Kidney (tissue), 14 donors: ENCODE data around the gene B3GALT5. TPM values are rescaled to one million over a fixed set of nuclear protein-coding genes. Genes with fewer than 3 reads are reported as not detected.
A peak's percentile ranks its signal among the peaks of the same experiment; 100 is the strongest.

Source experiments
- DNase-seq, 5 donors: peaks; one replicate each; pipeline ENCODE4 v3.0.0-alpha.2; 2013 to 2020
- FAIRE-seq: peaks from 2 replicates; lab custom pipeline; 2012; peaks lifted over from hg19 to GRCh38; lab: Jason Lieb, UNC
- H3K27ac ChIP-seq, 2 donors: one replicate each; pipeline ENCODE4 v1.7.0; 2013; ENCODE audit warnings: low read depth in 2 of 2, low read length in 2 of 2, inconsistent platforms in 1 of 2
- H3K27me3 ChIP-seq: one replicate; pipeline ENCODE4 v1.7.1; 2013; ENCODE audit warnings: low read length, inconsistent platforms; ENCODE audit not compliant: control insufficient read depth, insufficient read depth
- H3K36me3 ChIP-seq, 3 donors: one replicate each; pipeline versions ENCODE4 v1.7.0 to v1.7.1; 2013; ENCODE audit warnings: low read length in 3 of 3, control low read depth in 1 of 3, inconsistent platforms in 1 of 3; ENCODE audit not compliant: insufficient read depth in 3 of 3, control insufficient read depth in 2 of 3
- H3K4me1 ChIP-seq, 3 donors: one replicate each; pipeline versions ENCODE4 v1.7.0 to v1.7.1; 2013; ENCODE audit warnings: low read length in 3 of 3, inconsistent platforms in 1 of 3, low read depth in 1 of 3; ENCODE audit not compliant: control insufficient read depth in 2 of 3, insufficient read depth in 2 of 3
- H3K4me3 ChIP-seq, 3 donors: one replicate each; pipeline versions ENCODE4 v1.7.0 to v1.8.1; 2013; ENCODE audit warnings: low read length in 3 of 3, control low read depth in 1 of 3, inconsistent platforms in 1 of 3
- H3K9ac ChIP-seq, 3 donors: one replicate each; pipeline versions ENCODE4 v1.7.0 to v1.7.1; 2013; ENCODE audit warnings: low read length in 3 of 3, control low read depth in 1 of 3, inconsistent platforms in 1 of 3
- H3K9me3 ChIP-seq, 3 donors: one replicate each; pipeline versions ENCODE4 v1.7.0 to v1.7.1; 2013; ENCODE audit warnings: low read length in 3 of 3, control low read depth in 1 of 3, inconsistent platforms in 1 of 3; ENCODE audit not compliant: control insufficient read depth in 2 of 3, insufficient read depth in 1 of 3
- CTCF ChIP-seq: IDR thresholded peaks from 3 replicates; pipeline ENCODE4 v1.5.1; 2012; ENCODE audit warnings: mild to moderate bottlenecking, moderate library complexity, borderline replicate concordance; ENCODE audit not compliant: insufficient read depth; ENCODE audit errors: extremely low read depth
- intact Hi-C: fragments of 100-400 bp; cut with DNase I; formaldehyde crosslinking; loops from one replicate; pipeline ENCODE4 v1.11.1; 2022
- polyA plus RNA-seq: library from polyadenylated mRNA; stranded (reverse); fragments of 350-450 nt; fragmentation: Illumina TruSeq; extraction: RNeasy Lipid Tissue Mini Kit (QIAGEN cat#74804); gene quantifications from one replicate; pipeline ENCODE4 v1.2.3, GENCODE V29; 2014; ENCODE audit warnings: low read depth, low replicate concordance; ENCODE audit not compliant: insufficient read depth
- total RNA-seq: library from RNA; stranded (reverse); fragmentation: NEBNext Ultra II Directional; extraction: Animal tissue kit (Norgen Biotek cat#: 25700); gene quantifications from one replicate; pipeline ENCODE4 v1.2.1, GENCODE V29; 2021
- donor health status: control.
- donor health status: control.
- donor health status: control.
- donor health status: control.
- donor health status: control.
- donor health status: DM: yes; HTN: yes; CAD: no.
- donor health status: Normal renal cell carcinoma (clear cell type).

Gene B3GALT5
- total and polyA plus RNA-seq, 2 donors from 2014 or later: 0.24 to 5.6 TPM

- DNase-seq: no peak
- intact Hi-C loops: no loop called here
- FAIRE-seq: no peak
Observed at GRCh38 chr21:39604951-39605350, 7.8 kb upstream of the B3GALT5 start.

DNA sequence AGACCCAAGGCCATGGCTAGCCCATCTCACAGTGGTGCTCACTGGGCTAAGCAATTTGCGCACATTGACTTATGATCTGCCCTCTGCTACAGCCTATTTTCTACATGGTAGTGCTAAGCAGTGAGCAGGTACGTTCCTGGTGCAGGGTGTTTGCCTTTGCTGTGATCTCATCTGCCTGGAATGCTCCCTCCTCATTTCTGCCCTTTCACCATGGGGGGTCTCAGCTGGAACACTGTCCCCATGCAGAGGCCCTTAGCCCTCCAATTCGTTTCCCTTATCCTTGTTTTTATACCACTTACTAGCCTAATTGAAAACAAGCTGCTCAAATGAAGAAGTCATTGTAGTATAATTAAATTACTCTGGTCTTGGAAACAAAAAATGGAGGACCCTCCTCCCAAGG, 2.0 kb upstream of the B3GALT5 start:
- Histone ChIP-seq H3K27ac (no peak overlapping the region), H3K4me1 (no peaks in the 10 kb centered on the region)
- no peak for FAIRE-seq

More at GRCh38 chr21:39604951-39605350, 7.8 kb upstream of the B3GALT5 start:
- TF ChIP-seq CTCF: no peak
- Histone ChIP-seq H3K9me3 (no peaks in the 10 kb centered on the region), H3K9ac (no peak overlapping the region), H3K27ac (no peak overlapping the region), H3K4me1 (no peaks in the 10 kb centered on the region), H3K27me3 (no peaks in the 10 kb centered on the region), H3K4me3 (no peak overlapping the region), H3K36me3 (no peaks in the 10 kb centered on the region)

GRCh38 chr21:39611551-39612190, 1.1 kb upstream of the B3GALT5 start:
- Histone ChIP-seq H3K27ac (no peak overlapping the region), H3K9me3 (no peaks in the 10 kb centered on the region), H3K9ac (no peak overlapping the region), H3K4me1 (no peaks in the 10 kb centered on the region), H3K27me3 (peaks cover 15% of the 10 kb centered on the region), H3K4me3 (no peak overlapping the region), H3K36me3 (no peaks in the 10 kb centered on the region)
- DNase-seq: peak; percentile 61 to 68 (median 64)
- no peak for FAIRE-seq
- TF ChIP-seq CTCF: no peak
- intact Hi-C loops: no loop called here

More for the DNA sequence above, 2.0 kb upstream of the B3GALT5 start:
- H3K9ac ChIP-seq: no peak overlapping the region
- TF ChIP-seq CTCF: no peak
- no peaks in the 10 kb centered on the region for H3K36me3 ChIP-seq
- intact Hi-C loops: no loop called here
- peak in 4 of 5 donors; percentile 36 to 55 (median 48) for DNase-seq
- H3K27me3 ChIP-seq: peaks cover 15% of the 10 kb centered on the region
- no peak overlapping the region for H3K4me3 ChIP-seq
- no peaks in the 10 kb centered on the region for H3K9me3 ChIP-seq
